K562 (cell line): Measurements from ENCODE around the gene TIPIN. TPM values are rescaled to one million over a fixed set of nuclear protein-coding genes. Genes with fewer than 3 reads are reported as not detected.

Experiments used
- ATAC-seq: fragments of 200-7000 bp; cut with Tn5 transposase; 3 replicates; pipeline ENCODE4 v1.9.1; 2020; ENCODE audit warnings: moderate library complexity
- BruUV-seq: library from RNA; stranded (reverse); fragments of 400-500 nt; replicated peaks from 2 replicates; lab custom pipeline; 2021; lab: Mats Ljungman, UMichigan
- CTCF ChIA-PET: fragments of 300-600 bp; formaldehyde crosslinking; extraction: SDS; loops from one replicate; lab custom pipeline; 2021; ENCODE audit warnings: low intra/inter-chr PET ratio; lab: Yijun Ruan, JAX
- POLR2A ChIA-PET: fragments of 300-600, 350-650 bp; sonication (Branson Sonifier 250); formaldehyde crosslinking; extraction: SDS; loops from one replicate; lab custom pipeline; 2021; ENCODE audit warnings: antibody characterized with exemption, inconsistent platforms; lab: Yijun Ruan, JAX
- DNase-seq, 4 experiments: peaks; one replicate each; pipeline versions ENCODE4 v3.0.0 to v3.0.0-alpha.2; 2011 to 2018; ENCODE audit warnings: low spot score in 3 of 4, mixed read lengths in 3 of 4; ENCODE audit errors: extremely low read depth in 1 of 4
- FAIRE-seq: peaks from 2 replicates; lab custom pipeline; 2011; peaks lifted over from hg19 to GRCh38; lab: Jason Lieb, UNC
- H2AFZ ChIP-seq: 2 replicates; pipeline ENCODE4 v1.6.0; 2011; ENCODE audit warnings: low read depth, low read length, control low read depth, inconsistent platforms
- H3K27ac ChIP-seq: fragments of 200-600 bp; 3 replicates; pipeline ENCODE4 v1.8.0; 2011; ENCODE audit warnings: low read depth, mild to moderate bottlenecking, control low read depth, inconsistent platforms, low read length, moderate library complexity, mixed read lengths; ENCODE audit errors: extremely low read depth
- H3K27me3 ChIP-seq, 2 experiments: fragments of 300-600 bp in 1 of 2; 2 replicates in 1 of 2; 3 replicates in 1 of 2; pipeline versions ENCODE4 v1.6.0 to v1.8.0; 2011; ENCODE audit warnings: inconsistent platforms in 2 of 2, low read length in 2 of 2, mild to moderate bottlenecking in 1 of 2, mixed read lengths in 1 of 2, moderate library complexity in 1 of 2; ENCODE audit not compliant: control insufficient read depth in 2 of 2, insufficient read depth in 2 of 2
- H3K36me3 ChIP-seq: fragments of 300-600 bp; 3 replicates; pipeline ENCODE4 v1.8.0; 2011; ENCODE audit warnings: mild to moderate bottlenecking, low read length, inconsistent platforms; ENCODE audit not compliant: control insufficient read depth, insufficient read depth
- H3K4me1 ChIP-seq, 2 experiments: fragments of 200-600 bp in 1 of 2; replicated peaks in 1 of 2; 2 replicates in 1 of 2; 3 replicates in 1 of 2; pipeline versions ENCODE4 v1.5.1 to v1.8.0; 2011; ENCODE audit warnings: inconsistent platforms in 2 of 2, low read length in 2 of 2, mild to moderate bottlenecking in 1 of 2, mixed read lengths in 1 of 2, moderate library complexity in 1 of 2; ENCODE audit not compliant: control insufficient read depth in 2 of 2, insufficient read depth in 2 of 2
- H3K4me2 ChIP-seq: 2 replicates; pipeline ENCODE4 v1.6.1; 2011; ENCODE audit warnings: low read length, control low read depth, inconsistent platforms, mixed read lengths; ENCODE audit not compliant: insufficient read depth
- H3K4me3 ChIP-seq: fragments of 200-600 bp; sonication (generic), shearing (Covaris generic); 2 replicates; pipeline ENCODE4 v1.5.1; 2016; ENCODE audit warnings: control low read depth, inconsistent platforms
- H3K79me2 ChIP-seq: fragments of 200-600 bp; 3 replicates; pipeline ENCODE4 v1.8.0; 2011; ENCODE audit warnings: low read length, inconsistent platforms; ENCODE audit not compliant: control insufficient read depth, insufficient read depth
- H3K9ac ChIP-seq, 2 experiments: 2 replicates each; pipeline versions ENCODE4 v1.6.0 to v1.6.1; 2011; ENCODE audit warnings: low read depth in 2 of 2, low read length in 2 of 2, control low read depth in 1 of 2, inconsistent platforms in 1 of 2, mild to moderate bottlenecking in 1 of 2, mixed read lengths in 1 of 2; ENCODE audit not compliant: insufficient read depth in 1 of 2
- H3K9me1 ChIP-seq: one replicate; pipeline ENCODE4 v1.6.0; 2011; ENCODE audit warnings: inconsistent platforms, mild to moderate bottlenecking, low read length, moderate library complexity; ENCODE audit not compliant: control insufficient read depth, insufficient read depth
- H3K9me3 ChIP-seq: replicated peaks from 2 replicates; pipeline ENCODE4 v1.5.1; 2011; ENCODE audit warnings: low read depth, low read length, inconsistent platforms; ENCODE audit not compliant: control insufficient read depth, insufficient read depth
- H4K20me1 ChIP-seq: replicated peaks from 2 replicates; pipeline ENCODE4 v1.6.1; 2011; ENCODE audit warnings: low read length, inconsistent platforms, mixed read lengths; ENCODE audit not compliant: control insufficient read depth, insufficient read depth
- CHCHD3 ChIP-seq: fragments of 250-450 bp; sonication (Bioruptor Pico); IDR thresholded peaks from 2 replicates; pipeline ENCODE4 v2.1.2; 2022; ENCODE audit warnings: mild to moderate bottlenecking
- CREB5 ChIP-seq: fragments of 250-450 bp; sonication (Bioruptor Pico); IDR thresholded peaks from 2 replicates; pipeline ENCODE4 v1.5.0; 2020; ENCODE audit warnings: mild to moderate bottlenecking
- DPF2 ChIP-seq: fragments of 450-650 bp; IDR thresholded peaks from 2 replicates; pipeline ENCODE4 v1.6.1; 2016
- ELK3 ChIP-seq: fragments of 450-650 bp; formaldehyde crosslinking; IDR thresholded peaks from 2 replicates; pipeline ENCODE4 v1.4.0; 2020; ENCODE audit warnings: mild to moderate bottlenecking
- HCFC1 ChIP-seq: IDR thresholded peaks from 2 replicates; pipeline ENCODE4 v1.6.1; 2012; ENCODE audit warnings: low read depth, low read length, improper control_type of control experiment
- IFI16 ChIP-seq: fragments of 250-450 bp; sonication (Bioruptor Pico); IDR thresholded peaks from 2 replicates; pipeline ENCODE4 v2.1.2; 2022; ENCODE audit warnings: mild to moderate bottlenecking, inconsistent platforms
- KDM1A ChIP-seq, 2 experiments: fragments of 450-650 bp; IDR thresholded peaks; 2 replicates each; pipeline ENCODE4 v1.6.1; 2016; ENCODE audit warnings: mild to moderate bottlenecking in 2 of 2
- NBN ChIP-seq: fragments of 450-650 bp; IDR thresholded peaks from 2 replicates; pipeline ENCODE4 v1.6.1; 2016; ENCODE audit warnings: low read depth, mild to moderate bottlenecking
- NCOR1 ChIP-seq: fragments of 450-650 bp; IDR thresholded peaks from 2 replicates; pipeline ENCODE4 v1.6.1; 2016; ENCODE audit warnings: mild to moderate bottlenecking, moderate library complexity
- NRF1 ChIP-seq, 2 experiments: fragments of 450-650 bp; IDR thresholded peaks in 1 of 2; conservative IDR thresholded peaks in 1 of 2; 2 replicates each; pipeline ENCODE4 v1.6.1; 2014; ENCODE audit warnings: mild to moderate bottlenecking in 2 of 2
- PKNOX1 ChIP-seq: fragments of 450-650 bp; IDR thresholded peaks from 2 replicates; pipeline ENCODE4 v1.6.1; 2016
- TBL1XR1 ChIP-seq, 2 experiments: IDR thresholded peaks; 2 replicates each; pipeline ENCODE4 v1.6.1; 2012; ENCODE audit warnings: improper control_type of control experiment in 2 of 2, low read length in 2 of 2, mild to moderate bottlenecking in 1 of 2
- ZC3H11A ChIP-seq: IDR thresholded peaks from 2 replicates; pipeline ENCODE4 v1.6.1; 2012; ENCODE audit warnings: low read depth, low read length, improper control_type of control experiment
- ZNF263 ChIP-seq: sonication (generic); formaldehyde crosslinking; IDR thresholded peaks from 2 replicates; pipeline ENCODE4 v1.8.0; 2022; ENCODE audit warnings: mild to moderate bottlenecking, missing genetic modification reagents, borderline replicate concordance
- ZNF316 ChIP-seq: fragments of 450-650 bp; IDR thresholded peaks from 2 replicates; pipeline ENCODE4 v1.6.1; 2016
- ZNF696 ChIP-seq: fragments of 250-450 bp; sonication (Bioruptor Pico); conservative IDR thresholded peaks from 2 replicates; pipeline ENCODE4 v1.4.0; 2020; ENCODE audit warnings: mild to moderate bottlenecking, moderate library complexity
- ZSCAN32 ChIP-seq: fragments of 450-650 bp; formaldehyde crosslinking; IDR thresholded peaks from 2 replicates; pipeline ENCODE4 v1.4.0; 2020; ENCODE audit warnings: mild to moderate bottlenecking, moderate library complexity
- WGBS: fragments of 100-300 bp; shearing (Covaris generic); methylation state at CpG from one replicate; pipeline ENCODE4 v1.1.6; 2016; ENCODE audit warnings: low coverage, mixed read lengths; ENCODE audit not compliant: insufficient coverage; ENCODE audit errors: missing lambda C conversion rate; 5-methylcytosine and 5-hydroxymethylcytosine counted together
- in situ Hi-C: fragments of 300-500 bp; cut with MboI; formaldehyde crosslinking; loops from 4 replicates; pipeline ENCODE4 v1.15.0; 2018; ENCODE audit warnings: inconsistent platforms, mixed read lengths
- intact Hi-C: fragments of 100-400 bp; cut with micrococcal nuclease; formaldehyde crosslinking; loops from 2 replicates; pipeline ENCODE4 v1.14.2; 2022
- polyA plus RNA-seq, 8 experiments: library from polyadenylated mRNA; depleted of rRNA in 4 of 8; stranded (reverse) in 5 of 8; unstranded in 3 of 8; fragments of >200 nt; fragmentation: Nextera tagmentation in 2 of 8; fragmentation: Illumina TruSeq in 1 of 8; extraction: Ambion mirVana in 2 of 8; extraction: Trizol in 1 of 8; gene quantifications; 2 replicates each; pipeline versions ENCODE4 v1.2.1 to v1.2.3, GENCODE V29; 2011 to 2014; ENCODE audit warnings: inconsistent platforms in 1 of 8, missing spikeins in 1 of 8
- total RNA-seq, 7 experiments: library from RNA; depleted of rRNA in 6 of 7; stranded (reverse); fragments of >200 nt in 6 of 7; fragmentation: Illumina TruSeq in 2 of 7; extraction: Trizol in 2 of 7; gene quantifications; 2 replicates each; pipeline versions ENCODE4 v1.2.1 to v1.2.3, GENCODE V29; 2011 to 2021; ENCODE audit warnings: low replicate concordance in 1 of 7
- TF ChIP-seq, protein P1 (sequence below): fragments of 450-650 bp; IDR thresholded peaks from 2 replicates; pipeline ENCODE4 v1.6.1; 2016; ENCODE audit warnings: borderline replicate concordance

Gene TIPIN
- total and polyA plus RNA-seq, 9 of the 15 experiments (the other 6 are each of a cell fraction or from before 2014, with no cell fraction given), result 22.9 to 61.4 (median 42.0) TPM

GRCh38 chr15:66323312-66323928 is 33.1 kb downstream of the TIPIN start:
- Histone ChIP-seq H3K9me1 (no peaks in the 10 kb centered on the region), H3K9ac (no peak overlapping the region), H3K4me3 (no peak overlapping the region), H3K79me2 (no peaks in the 10 kb centered on the region), H4K20me1 (no peaks in the 10 kb centered on the region), H3K36me3 (peaks cover 72% of the 10 kb centered on the region), H3K27ac (peak overlapping the region; percentile 40), H3K27me3 (no peaks in the 10 kb centered on the region), H2AFZ (no peak overlapping the region), H3K4me1 (peaks cover 0 to 15% of the 10 kb centered on the region in 2 experiments; a peak in 3 of 5 replicates), H3K9me3 (no peaks in the 10 kb centered on the region), H3K4me2 (peak overlapping the region; percentile 20; the same call in 1 of the 2 replicates)
- DNase-seq (peak; percentile 67 to 90 (median 77)), ATAC-seq (peak; percentile 98), FAIRE-seq (peak; percentile 97)
- intact Hi-C loops, result no loop called here
- no TSS peak for BruUV-seq
- CTCF ChIA-PET, result interaction anchor here (0.6 kb wide), 1 partner anchor 175 kb away, joined by 4 read pairs; no protein-coding TSS in a partner anchor
- WGBS, result 5% methylated on average over 12 of the region's 12 CpGs
- POLR2A ChIA-PET, result interaction anchor here (0.6 to 1.9 kb wide), 6 partner anchors 10 to 174 kb away, joined by 3 to 10 read pairs (median 4); partner anchors contain the start of gene SNAPC5
- in situ Hi-C loops, result no loop called here
- no peak for TF ChIP-seq ZC3H11A
- no peak; the same call in 1 of the 2 replicates for TF ChIP-seq ZNF263 (CRISPR knock-in tag)
- TF ChIP-seq KDM1A (IDR thresholded peaks at IDR 0.05), result peak; percentile 97
- TF ChIP-seq PKNOX1, result peak; percentile 91
- no peak for TF ChIP-seq CREB5 (CRISPR knock-in tag)
- TF ChIP-seq CHCHD3 (CRISPR knock-in tag), result no peak
- TF ChIP-seq NRF1 (conservative IDR thresholded peaks at IDR 0.05 in 1 of 2, IDR thresholded peaks at IDR 0.05 in 1 of 2), result peak in 1 of 2 experiments; percentile 30; a peak in 1 of 4 replicates
- no peak for TF ChIP-seq IFI16 (CRISPR knock-in tag)
- no peak for TF ChIP-seq ELK3 (CRISPR knock-in tag)
- TF ChIP-seq, protein P1, sequence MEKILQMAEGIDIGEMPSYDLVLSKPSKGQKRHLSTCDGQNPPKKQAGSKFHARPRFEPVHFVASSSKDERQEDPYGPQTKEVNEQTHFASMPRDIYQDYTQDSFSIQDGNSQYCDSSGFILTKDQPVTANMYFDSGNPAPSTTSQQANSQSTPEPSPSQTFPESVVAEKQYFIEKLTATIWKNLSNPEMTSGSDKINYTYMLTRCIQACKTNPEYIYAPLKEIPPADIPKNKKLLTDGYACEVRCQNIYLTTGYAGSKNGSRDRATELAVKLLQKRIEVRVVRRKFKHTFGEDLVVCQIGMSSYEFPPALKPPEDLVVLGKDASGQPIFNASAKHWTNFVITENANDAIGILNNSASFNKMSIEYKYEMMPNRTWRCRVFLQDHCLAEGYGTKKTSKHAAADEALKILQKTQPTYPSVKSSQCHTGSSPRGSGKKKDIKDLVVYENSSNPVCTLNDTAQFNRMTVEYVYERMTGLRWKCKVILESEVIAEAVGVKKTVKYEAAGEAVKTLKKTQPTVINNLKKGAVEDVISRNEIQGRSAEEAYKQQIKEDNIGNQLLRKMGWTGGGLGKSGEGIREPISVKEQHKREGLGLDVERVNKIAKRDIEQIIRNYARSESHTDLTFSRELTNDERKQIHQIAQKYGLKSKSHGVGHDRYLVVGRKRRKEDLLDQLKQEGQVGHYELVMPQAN, result peak; percentile 55; the same call in 1 of the 2 replicates
- no peak for TF ChIP-seq ZSCAN32
- peak; percentile 66 for TF ChIP-seq NCOR1
- peak; percentile 84 for TF ChIP-seq ZNF316
- no peak for TF ChIP-seq ZNF696 (CRISPR knock-in tag)
- TF ChIP-seq TBL1XR1 (IDR thresholded peaks at IDR 0.05; ENCODE audit: low read length in 2 of 2), result 0 out of 4 replicates have a peak, but pooled peaks of 1 of the 2 experiments have one; percentile 10
- peak; percentile 88 for TF ChIP-seq DPF2
- no peak for TF ChIP-seq HCFC1
- peak; percentile 28; the same call in 1 of the 2 replicates for TF ChIP-seq NBN
